Umbilical cord (tissue), 2 donors: ENCODE data around the gene KIAA1217. TPM values are rescaled to one million over a fixed set of nuclear protein-coding genes. Genes with fewer than 3 reads are reported as not detected.

ENCODE experiments used
- DNase-seq: peaks from one replicate; pipeline ENCODE4 v3.0.0-alpha.2; 2015; ENCODE audit warnings: low spot score
- total RNA-seq: library from RNA; depleted of rRNA; stranded (reverse); fragments of >200 nt; gene quantifications from one replicate; pipeline ENCODE4 v1.2.3, GENCODE V29; 2014; ENCODE audit warnings: low replicate concordance; ENCODE audit not compliant: insufficient read depth

KIAA1217 gene
- total RNA-seq, 1 donor from 2014 or later: 32.0 TPM

GRCh38 chr10:24287559-24288195 is 78.7 kb downstream of the KIAA1217 start:
- peak; percentile 48 for DNase-seq

DNA sequence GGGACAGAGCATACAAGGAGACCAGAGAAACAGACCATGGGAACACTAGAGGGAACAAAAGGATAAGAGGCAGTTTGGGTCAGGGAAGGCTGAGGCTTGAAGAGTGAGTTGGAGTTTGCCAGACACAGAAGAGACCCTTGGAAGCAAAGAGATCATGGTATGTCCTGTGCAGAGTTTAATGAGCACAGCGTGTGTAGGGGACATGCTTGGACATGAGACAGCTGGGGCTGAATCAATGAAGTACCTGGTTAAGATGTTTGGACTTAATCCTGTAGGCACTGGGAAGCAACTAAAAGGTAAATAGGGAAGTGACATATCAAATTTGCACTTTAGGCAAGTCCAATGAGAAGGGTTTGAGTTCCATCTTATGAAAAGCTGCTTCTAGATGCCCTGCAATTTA is 79.6 kb downstream of the KIAA1217 start:
- no peak for DNase-seq

- DNase-seq: no peak
Measured at GRCh38 chr10:24289235-24289634, 80.3 kb downstream of the KIAA1217 start.

GRCh38 chr10:24292304-24293293 is 83.7 kb downstream of the KIAA1217 start:
- no peak for DNase-seq

DNA sequence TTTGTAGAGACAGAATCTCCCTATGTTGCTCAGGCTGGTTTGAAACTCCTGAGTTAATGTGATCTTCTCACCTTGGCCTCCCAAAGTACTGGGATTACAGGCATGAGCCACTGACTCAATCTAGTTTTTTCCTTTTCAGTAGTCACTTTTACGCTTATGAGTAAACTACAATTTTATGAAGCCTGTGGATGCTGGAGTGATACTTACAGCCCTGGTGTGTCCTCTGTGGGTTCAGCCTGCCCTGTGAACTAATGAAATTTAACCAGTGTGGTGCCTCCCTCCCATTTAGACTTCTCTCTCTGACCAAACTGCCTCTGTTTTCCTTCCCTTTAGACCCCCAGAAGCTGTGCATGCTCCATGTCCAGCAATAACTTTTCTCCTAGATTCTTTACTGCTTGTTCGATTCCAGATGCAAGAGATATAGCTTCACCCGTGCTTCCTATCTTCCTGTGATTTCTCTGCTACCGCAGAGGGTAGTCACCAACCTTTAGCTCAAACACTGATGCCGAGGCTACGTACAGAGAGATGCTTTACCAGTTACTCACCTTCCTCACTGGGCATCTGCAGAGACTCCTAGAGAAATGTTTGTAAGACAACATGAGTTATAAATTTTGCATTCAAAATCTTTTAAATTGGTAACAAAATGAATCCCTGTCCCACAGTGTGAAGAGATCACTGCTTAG is 90.8 kb downstream of the KIAA1217 start:
- no peak for DNase-seq

DNA sequence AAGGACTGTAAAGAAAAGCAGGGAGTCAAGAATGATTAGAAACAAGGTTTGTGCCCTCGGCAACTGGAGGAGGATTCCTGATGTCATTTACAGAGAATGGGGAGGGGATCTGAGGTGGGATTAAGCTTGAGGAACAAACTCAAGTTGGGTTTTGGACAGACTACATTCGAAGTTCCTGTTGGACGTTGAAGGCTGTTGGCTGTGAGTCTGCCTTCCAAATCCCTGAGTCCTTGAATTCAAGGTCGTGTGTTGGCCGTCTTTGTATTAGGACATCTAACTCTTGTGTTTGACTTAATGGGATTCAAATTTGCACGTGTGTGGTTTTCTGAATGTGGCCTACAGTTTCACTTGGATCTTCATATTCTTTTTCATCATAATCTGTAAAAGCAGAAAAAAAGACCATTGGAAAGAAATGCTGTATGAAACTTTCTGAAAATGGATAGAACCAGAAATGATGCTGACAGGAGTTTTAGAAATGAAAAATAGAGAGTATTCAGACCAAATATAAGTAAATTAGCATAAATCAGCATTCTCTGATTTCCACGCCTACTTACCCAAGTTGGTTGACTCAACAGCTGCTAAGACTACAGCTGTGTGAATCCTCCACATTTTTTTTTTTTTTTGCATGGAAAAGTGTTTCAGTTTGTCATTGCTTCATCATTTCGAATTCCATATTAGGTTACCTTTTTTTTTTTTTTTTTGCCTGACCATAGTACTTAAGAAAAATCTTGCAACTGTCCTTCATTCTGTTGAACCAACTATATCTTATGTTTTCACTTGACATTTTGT is 94.8 kb downstream of the KIAA1217 start:
- DNase-seq: no peak

DNA sequence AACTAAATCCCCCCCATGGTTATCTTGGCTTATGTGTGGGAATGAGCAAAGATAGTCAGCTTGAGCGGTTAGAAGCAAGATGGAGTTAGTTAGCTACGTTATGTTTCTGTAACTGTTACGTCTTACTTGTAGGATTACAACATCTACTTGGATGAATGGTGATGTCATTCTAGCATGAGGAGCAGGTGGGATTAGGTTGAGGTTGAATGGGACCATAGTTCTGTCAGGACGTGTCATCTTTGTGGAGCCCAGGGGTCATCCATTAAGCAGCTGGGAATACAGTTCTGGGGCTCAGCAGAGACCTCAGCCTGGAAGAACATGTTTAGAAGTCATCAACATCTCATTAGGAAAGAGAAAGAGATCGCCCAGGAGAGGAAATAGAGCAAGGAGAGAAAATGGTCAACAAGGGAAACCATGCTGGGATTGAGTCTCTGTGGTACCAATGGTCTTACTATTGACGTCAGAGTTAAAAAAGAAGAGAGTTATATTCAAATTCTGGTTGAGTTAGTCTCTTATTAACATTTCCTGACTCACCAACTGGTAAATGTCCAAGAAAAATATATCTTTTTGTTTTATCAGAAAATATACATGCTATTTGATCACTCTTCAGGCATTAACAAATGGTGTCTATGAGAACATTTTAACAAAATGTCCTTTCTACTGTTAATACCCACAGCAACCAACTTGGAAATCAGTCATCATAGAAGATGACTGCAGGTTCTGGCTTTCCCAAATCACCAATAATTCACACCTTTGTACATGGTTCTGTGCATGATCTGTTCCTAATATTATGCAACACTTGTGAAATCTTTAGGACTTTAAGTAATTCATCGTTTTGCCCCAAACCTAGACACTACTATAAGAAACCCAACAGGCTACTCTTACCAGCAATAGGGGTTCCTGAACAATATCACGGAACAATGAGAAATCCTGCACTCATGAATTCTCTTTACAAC is 96.9 kb downstream of the KIAA1217 start:
- no peak for DNase-seq

DNA sequence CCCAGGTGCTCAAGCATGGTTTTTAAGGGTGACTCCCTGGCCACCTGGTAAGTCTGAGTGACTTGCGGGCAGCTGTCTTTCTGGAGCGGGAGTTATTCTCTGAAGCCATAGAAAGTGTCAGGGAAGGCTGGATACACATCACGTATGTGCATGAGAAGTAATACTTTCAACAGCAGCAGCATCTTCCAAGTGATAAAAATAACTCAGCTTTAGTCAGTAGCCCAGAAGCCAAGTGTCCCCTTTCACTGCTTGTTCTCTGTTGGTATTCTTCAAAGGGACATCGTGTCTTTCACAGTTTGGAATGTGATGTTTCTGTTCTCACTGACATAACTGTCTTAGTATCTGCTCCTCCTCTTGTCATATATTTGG is 97.6 kb downstream of the KIAA1217 start:
- no peak for DNase-seq

- DNase-seq: no peak
Measured at GRCh38 chr10:24307116-24307515, 98.2 kb downstream of the KIAA1217 start.

DNA sequence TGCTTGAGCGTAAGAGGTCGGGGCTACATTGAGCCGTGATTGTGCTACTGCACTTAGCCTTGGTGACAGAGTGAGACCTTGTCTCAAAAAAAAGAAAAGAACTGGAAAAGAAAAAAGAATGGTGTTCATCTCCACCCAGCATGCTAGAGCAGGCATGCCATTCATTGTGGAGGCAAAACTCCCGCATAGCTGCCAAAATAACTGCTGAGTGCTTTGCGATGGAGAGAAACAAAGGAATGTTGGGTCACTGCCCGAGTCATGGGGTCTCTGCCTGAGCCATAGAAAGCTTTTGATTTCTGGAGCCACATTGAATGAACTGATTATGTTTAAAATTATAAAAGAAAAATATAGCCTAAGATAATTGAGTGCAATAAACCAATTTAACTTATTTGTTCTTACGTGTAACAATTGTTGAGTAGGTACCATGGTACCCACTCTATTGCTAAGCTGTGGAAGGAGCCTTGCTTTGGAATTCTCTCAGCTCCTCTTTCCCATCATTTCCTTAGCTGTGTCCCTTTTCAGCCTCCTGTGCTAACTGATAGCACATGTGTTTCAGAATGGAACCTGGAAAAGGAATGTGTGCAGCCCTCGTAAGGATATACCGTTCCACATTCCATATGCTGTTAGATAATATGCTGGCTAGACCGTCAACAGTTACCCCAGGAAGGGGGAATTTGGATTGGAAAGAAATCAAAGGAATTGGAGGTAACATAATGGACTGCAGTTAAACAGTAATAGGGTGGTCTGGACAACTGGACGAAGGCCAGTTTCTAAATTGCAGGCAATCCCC is 99.0 kb downstream of the KIAA1217 start:
- DNase-seq: peak; percentile 39

GRCh38 chr10:24310104-24310503 is 101.2 kb downstream of the KIAA1217 start:
- DNase-seq: no peak

DNA sequence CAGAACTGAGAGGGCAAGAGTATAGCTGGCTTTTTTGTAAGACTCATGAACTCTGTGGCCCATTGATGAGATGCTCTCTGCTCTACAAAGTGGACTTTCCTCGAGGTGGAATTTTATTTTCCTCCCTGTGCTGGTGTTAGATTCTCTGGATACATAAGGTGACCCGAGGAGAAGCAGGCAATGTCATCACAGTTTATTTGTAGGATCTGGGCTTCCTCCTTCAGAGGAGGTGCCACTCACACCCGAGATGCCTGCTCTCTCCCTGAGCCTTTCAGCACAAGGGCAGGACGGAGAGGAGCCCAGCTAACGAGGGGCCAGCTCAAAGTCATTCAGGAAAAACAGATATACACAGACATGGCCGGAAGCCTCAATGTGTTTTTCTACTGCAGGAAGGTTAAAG is 103.0 kb downstream of the KIAA1217 start:
- no peak for DNase-seq

GRCh38 chr10:24313283-24313682 is 104.3 kb downstream of the KIAA1217 start:
- no peak for DNase-seq

DNA sequence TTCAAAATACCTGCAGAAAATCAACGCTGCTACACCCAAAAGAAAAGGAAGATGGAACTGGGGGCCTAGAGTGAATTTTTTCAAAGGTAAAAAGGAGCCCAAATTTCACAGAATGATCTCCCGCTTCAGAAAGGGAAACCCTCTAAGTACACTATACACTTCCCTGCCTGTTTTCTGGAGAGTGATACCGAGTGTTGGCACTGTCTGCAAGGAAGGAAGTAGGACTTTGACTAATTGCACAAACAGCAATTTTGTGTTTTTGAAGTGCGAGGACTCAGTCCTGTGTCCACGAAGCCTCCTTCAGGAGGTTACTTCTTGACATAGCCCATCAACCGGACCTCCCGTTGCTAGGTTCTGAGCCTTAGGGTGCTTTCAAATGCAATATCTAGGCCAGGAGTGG is 106.3 kb downstream of the KIAA1217 start:
- no peak for DNase-seq

- DNase-seq: no peak
Measured at GRCh38 chr10:24318517-24318916, 109.6 kb downstream of the KIAA1217 start.

GRCh38 chr10:24320373-24320772 is 111.4 kb downstream of the KIAA1217 start:
- no peak for DNase-seq

GRCh38 chr10:24324651-24325050 is 115.7 kb downstream of the KIAA1217 start:
- no peak for DNase-seq

DNA sequence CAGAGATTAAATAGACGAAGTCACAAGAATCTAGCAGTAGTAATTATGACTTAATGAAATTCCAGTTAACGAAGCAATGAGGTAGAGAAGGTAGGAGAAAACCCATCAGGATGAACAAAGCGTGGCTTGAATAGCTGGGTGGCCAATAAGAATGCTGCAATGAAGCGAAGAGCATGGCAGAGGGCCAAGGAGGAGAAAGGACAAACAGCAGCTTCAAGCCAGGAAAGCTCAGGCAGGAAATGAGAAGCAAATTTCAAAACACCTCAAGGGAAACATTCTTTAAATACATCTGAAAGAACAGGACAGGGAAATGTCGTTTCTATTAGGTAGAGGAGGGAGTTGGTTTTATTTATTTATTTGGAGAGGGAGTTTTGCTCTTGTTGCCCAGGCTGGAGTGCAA is 122.5 kb downstream of the KIAA1217 start:
- no peak for DNase-seq

GRCh38 chr10:24333736-24334135 is 124.8 kb downstream of the KIAA1217 start:
- peak; percentile 67 for DNase-seq
